HUES6 (cell line): ENCODE data around the gene DYSF.

Experiments used
- H3K27ac ChIP-seq: 2 replicates; pipeline ENCODE4 v1.7.0; 2013; ENCODE audit warnings: low read depth, mild to moderate bottlenecking, low read length, inconsistent platforms
- H3K27me3 ChIP-seq: 2 replicates; pipeline ENCODE4 v1.6.1; 2013; ENCODE audit warnings: low read length; ENCODE audit not compliant: control insufficient read depth, insufficient read depth
- H3K36me3 ChIP-seq: 2 replicates; pipeline ENCODE4 v1.6.1; 2013; ENCODE audit warnings: low read length; ENCODE audit not compliant: control insufficient read depth, insufficient read depth
- H3K4me1 ChIP-seq: 2 replicates; pipeline ENCODE4 v1.6.1; 2013; ENCODE audit warnings: low read length; ENCODE audit not compliant: control insufficient read depth, insufficient read depth
- H3K4me3 ChIP-seq: 2 replicates; pipeline ENCODE4 v1.5.1; 2013; ENCODE audit warnings: low read depth, low read length
- H3K9ac ChIP-seq: one replicate; pipeline ENCODE4 v1.6.1; 2013; ENCODE audit warnings: mild to moderate bottlenecking, low read length
- H3K9me3 ChIP-seq: 2 replicates; pipeline ENCODE4 v1.6.1; 2013; ENCODE audit warnings: low read depth, low read length; ENCODE audit not compliant: control insufficient read depth, insufficient read depth

Gene DYSF

DNA sequence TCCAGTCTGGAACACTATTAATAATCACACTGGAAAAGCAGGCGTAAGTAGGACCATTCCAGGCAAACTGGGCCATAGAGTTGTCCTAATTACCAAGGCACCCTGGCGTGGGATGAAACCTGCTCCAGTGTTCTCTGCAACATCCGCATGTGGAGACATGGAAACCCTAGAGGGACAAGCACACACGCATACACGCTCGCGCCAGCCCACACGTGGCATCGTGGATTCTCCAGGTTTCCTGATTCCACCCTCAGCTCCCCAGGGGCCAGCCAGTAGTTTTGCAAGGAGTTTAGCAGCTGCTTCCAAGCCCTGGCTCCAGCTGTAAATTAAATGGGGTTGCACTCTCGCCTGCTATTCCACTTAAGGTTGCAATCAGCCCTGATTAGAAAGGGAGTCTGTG is 127.7 kb downstream of the DYSF start:
- Histone ChIP-seq H3K9me3 (no peaks in the 10 kb centered on the region), H3K36me3 (peaks cover 5% of the 10 kb centered on the region; the same call in 1 of the 2 replicates), H3K4me1 (no peaks in the 10 kb centered on the region), H3K27me3 (no peaks in the 10 kb centered on the region), H3K4me3 (no peak overlapping the region), H3K27ac (no peak overlapping the region), H3K9ac (no peak overlapping the region)

DNA sequence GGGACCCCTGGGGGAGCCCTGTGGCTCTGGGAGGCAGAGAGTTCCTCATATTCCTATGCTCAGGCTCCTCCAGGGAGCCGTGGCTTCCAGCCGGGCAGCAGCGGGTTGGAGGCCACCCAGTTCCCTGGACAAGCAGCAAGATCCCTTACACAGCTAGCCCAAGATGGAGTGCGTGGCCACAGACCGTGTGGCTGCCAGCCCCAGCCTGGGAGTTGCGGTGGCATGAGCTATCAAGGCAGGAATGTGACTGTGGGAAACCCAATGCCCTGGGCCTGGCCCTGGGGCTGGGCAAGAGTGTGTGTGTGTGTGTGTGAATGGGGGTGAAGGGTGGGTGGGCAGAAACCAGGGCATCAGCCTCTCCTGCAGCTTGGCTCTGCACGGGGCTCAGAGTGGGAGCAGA is 130.5 kb downstream of the DYSF start:
- no peak overlapping the region for H3K27ac ChIP-seq
- no peaks in the 10 kb centered on the region for H3K36me3 ChIP-seq
- no peak overlapping the region for H3K9ac ChIP-seq

DNA sequence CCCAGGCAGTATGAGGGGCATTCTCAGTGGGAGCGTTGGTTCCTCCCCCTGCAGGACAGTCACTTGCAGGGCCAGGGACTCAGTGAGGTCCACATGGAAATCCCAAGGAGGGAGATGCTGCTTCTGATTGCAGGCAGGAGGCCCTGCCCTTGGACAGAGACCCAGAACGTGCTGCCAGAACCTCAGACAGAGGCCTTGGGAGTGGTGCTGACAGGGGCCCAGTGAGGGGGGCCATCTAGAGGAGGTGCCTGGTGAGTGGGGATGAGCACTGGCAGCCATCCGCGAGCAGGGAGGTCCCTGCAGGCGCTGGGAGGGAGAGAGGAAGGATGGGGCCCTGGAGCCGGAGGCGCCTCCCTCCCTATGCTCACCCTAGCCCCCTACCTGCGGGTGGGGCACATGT is 133.1 kb downstream of the DYSF start:
- Histone ChIP-seq H3K4me1 (peaks cover 13% of the 10 kb centered on the region; the same call in 1 of the 2 replicates), H3K27ac (no peak overlapping the region), H3K27me3 (no peaks in the 10 kb centered on the region), H3K9ac (no peak overlapping the region), H3K36me3 (no peaks in the 10 kb centered on the region), H3K9me3 (no peaks in the 10 kb centered on the region), H3K4me3 (no peak overlapping the region)

More for the DNA sequence above, 130.5 kb downstream of the DYSF start:
- Histone ChIP-seq H3K27me3 (no peaks in the 10 kb centered on the region), H3K4me3 (no peak overlapping the region), H3K4me1 (no peaks in the 10 kb centered on the region), H3K9me3 (no peaks in the 10 kb centered on the region)

DNA sequence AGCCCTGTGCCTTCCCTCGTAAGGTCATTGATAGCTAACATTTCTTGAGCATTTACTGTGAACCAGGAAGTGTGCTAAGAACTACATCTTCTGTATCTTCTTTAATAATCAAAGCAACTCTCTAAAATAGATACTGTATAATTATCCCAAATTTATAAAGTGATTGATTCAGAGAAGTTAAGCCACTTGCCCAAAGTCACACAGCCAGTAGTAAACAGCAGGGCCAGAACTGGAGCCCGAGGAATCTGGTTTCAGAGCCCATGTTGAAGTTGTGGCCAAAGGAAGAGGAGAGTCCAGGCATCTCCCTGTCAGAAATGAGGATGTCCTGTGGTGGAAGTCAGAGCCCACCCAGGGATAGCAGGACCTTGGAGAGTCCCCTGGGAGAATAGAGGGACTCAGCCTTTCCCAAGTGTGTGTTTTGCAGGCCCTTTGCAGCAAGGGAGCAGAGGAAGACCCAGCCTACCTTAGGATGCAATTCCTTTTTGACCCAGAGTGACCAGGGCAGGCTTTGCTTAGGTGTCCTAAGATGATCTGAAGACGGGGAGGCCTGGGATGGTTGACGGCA is 134.2 kb downstream of the DYSF start:
- H3K9ac ChIP-seq = no peak overlapping the region
- H3K9me3 ChIP-seq = no peaks in the 10 kb centered on the region
- no peak overlapping the region for H3K4me3 ChIP-seq
- no peak overlapping the region for H3K27ac ChIP-seq
- peaks cover 20% of the 10 kb centered on the region; the same call in 1 of the 2 replicates for H3K4me1 ChIP-seq
- no peaks in the 10 kb centered on the region for H3K36me3 ChIP-seq
- no peaks in the 10 kb centered on the region for H3K27me3 ChIP-seq

DNA sequence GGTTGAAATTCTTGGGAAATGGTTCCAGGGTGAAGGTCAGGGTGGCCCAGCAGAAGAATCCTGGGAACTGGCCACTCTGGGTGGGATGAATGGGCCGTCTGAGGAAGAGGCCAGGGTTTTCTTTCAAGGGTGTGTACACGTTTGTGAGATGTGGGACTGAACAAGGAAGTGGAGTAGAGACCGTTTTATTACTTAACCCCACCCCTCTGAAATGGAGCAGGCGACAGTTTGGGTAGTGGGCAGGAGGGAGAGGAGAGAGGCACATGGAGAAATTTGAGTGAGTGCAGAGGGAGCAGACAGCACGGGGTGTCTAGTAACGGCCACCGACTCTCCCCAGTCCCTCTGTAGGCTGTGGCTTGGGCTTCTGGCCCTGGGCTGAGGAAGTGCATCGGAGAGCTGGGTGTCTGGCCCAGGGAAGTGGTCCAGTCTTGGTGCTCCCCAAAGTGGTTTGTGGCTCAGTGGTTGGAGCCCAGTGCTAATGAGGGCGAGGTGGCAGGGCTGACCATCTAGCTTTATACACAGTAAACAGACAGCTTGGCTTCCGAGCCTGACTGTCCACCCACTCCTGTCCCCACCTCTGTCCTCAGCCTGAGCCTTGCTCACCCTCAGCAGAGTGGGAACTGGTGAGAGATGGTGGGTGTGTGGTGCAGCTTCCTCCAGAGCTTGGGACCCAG is 135.3 kb downstream of the DYSF start:
- no peak overlapping the region for H3K27ac ChIP-seq
- H3K27me3 ChIP-seq = no peaks in the 10 kb centered on the region
- no peaks in the 10 kb centered on the region for H3K36me3 ChIP-seq

DNA sequence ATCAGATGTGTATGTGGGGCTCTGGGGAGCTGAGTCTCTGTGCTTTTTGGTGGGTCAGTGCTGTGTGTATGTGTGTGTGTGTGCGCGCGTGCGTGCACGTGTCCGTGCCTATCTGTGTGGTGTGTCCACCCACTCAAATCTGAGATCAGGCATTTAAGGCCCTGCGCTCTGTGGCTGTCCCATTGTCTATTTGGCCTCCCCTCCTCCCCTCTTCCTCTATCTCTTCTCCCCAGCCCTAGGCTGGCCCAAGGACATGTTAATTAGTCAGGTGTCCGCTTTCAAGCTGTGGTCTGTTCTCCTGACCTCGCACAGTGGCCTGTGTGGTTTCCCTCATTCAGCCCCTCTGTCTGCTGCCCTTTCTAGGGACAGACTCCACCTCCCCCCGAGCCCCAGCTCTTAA is 136.4 kb downstream of the DYSF start:
- no peaks in the 10 kb centered on the region for H3K36me3 ChIP-seq
- H3K9me3 ChIP-seq = no peaks in the 10 kb centered on the region
- H3K9ac ChIP-seq = no peak overlapping the region
- H3K27ac ChIP-seq = no peak overlapping the region
- no peaks in the 10 kb centered on the region for H3K27me3 ChIP-seq
- peaks cover 20% of the 10 kb centered on the region; the same call in 1 of the 2 replicates for H3K4me1 ChIP-seq
- H3K4me3 ChIP-seq = no peak overlapping the region

More for the DNA sequence above, 135.3 kb downstream of the DYSF start:
- H3K9ac ChIP-seq = no peak overlapping the region
- H3K9me3 ChIP-seq = no peaks in the 10 kb centered on the region
- H3K4me1 ChIP-seq = peaks cover 20% of the 10 kb centered on the region; the same call in 1 of the 2 replicates
- no peak overlapping the region for H3K4me3 ChIP-seq

DNA sequence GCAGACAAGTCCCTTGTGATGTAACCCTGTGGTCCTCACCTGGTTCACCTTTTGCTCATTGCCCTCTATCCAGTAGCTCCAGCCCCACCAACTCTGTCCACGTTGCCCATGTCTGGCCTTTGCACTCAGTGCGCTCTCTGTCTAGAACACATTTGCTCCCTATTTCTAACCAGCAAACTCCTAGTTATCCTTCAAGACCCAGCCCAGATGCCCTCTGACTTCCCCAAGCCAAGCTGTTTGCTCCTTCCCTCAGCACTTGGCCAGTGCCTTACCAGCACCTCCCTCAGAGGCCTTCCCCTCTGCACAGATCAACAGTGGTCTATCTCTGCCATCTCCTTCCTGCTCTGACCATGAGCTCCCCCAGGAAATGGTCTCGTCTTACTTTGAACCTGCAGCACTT is 137.7 kb downstream of the DYSF start:
- Histone ChIP-seq H3K27me3 (no peaks in the 10 kb centered on the region), H3K27ac (no peak overlapping the region), H3K4me3 (no peak overlapping the region), H3K9me3 (no peaks in the 10 kb centered on the region), H3K9ac (no peak overlapping the region), H3K4me1 (peaks cover 20% of the 10 kb centered on the region; the same call in 1 of the 2 replicates), H3K36me3 (no peaks in the 10 kb centered on the region)

DNA sequence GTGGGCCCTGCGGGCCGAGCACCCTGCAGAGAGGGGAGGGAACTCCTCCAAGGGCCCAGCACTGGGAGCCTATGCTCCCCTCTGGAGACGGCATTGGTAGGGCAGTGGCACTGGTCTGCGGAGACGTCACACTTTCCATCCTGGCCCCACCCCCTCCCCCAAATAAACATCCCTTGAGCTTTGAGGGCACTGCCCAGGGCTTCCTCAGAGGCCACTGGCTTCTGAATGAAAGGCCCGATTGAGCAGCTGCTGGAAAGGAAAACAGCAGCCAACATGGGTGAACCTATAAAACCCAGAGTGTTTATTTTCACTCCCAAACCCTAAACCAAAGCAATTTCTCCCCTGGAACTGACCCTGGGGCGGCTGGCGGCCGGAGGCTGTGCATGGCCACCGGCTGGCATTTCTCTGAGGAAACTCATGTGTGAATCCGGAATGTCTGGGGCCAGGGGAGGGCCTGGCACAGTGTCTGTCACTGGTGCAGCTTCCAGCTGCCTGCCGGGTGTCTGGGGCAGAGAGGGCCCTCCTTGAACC is 138.9 kb downstream of the DYSF start:
- Histone ChIP-seq H3K27ac (no peak overlapping the region), H3K27me3 (no peaks in the 10 kb centered on the region), H3K4me1 (peaks cover 20% of the 10 kb centered on the region; the same call in 1 of the 2 replicates), H3K36me3 (no peaks in the 10 kb centered on the region), H3K9me3 (no peaks in the 10 kb centered on the region), H3K4me3 (no peak overlapping the region), H3K9ac (no peak overlapping the region)

DNA sequence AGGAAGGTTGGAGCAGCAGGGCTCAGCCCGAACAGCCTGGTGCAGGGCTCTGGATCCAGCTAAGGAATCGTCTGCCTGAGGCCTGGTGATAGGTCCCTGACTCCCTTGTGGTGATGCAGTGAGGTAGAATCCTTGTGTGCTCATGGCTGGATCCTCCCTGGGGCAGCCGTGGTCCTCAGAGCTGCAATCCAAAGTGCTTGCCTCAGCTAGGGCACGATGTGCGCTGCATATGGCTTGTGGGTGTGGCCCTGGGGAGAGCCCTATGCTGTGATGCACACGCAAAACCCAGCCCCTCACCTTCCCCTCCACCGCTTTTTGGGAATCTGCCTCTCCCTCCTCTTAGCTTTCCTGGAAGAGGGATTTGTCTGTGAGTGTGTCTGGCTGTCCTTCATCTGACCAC is 142.2 kb downstream of the DYSF start:
- no peaks in the 10 kb centered on the region for H3K9me3 ChIP-seq
- H3K4me1 ChIP-seq = peaks cover 11% of the 10 kb centered on the region; the same call in 1 of the 2 replicates
- H3K27me3 ChIP-seq = no peaks in the 10 kb centered on the region
- H3K36me3 ChIP-seq = no peaks in the 10 kb centered on the region
- H3K27ac ChIP-seq = no peak overlapping the region
- no peak overlapping the region for H3K9ac ChIP-seq
- H3K4me3 ChIP-seq = no peak overlapping the region

DNA sequence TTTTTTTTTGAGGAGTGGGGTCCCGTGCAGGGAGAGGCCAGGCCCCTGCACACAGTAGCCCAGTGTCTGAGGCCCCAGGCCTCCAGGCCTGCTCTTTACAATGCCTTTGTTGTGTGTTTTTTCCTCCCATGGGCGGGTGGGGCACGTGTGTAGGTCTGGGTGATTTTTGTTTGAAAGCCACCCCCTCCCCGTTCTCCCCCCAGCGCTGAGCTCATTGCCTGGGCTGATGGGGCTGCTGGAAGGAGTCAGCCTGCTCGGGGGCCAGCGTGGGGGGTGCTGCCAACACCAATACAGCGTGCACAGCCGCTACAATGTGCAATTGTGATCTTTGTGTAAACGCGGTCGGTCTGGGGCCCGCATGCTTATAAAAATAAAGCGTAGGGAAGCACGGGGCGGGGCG is 142.7 kb downstream of the DYSF start:
- Histone ChIP-seq H3K9ac (no peak overlapping the region), H3K4me1 (peaks cover 11% of the 10 kb centered on the region; the same call in 1 of the 2 replicates), H3K27me3 (no peaks in the 10 kb centered on the region), H3K27ac (no peak overlapping the region), H3K4me3 (no peak overlapping the region), H3K36me3 (no peaks in the 10 kb centered on the region), H3K9me3 (no peaks in the 10 kb centered on the region)

DNA sequence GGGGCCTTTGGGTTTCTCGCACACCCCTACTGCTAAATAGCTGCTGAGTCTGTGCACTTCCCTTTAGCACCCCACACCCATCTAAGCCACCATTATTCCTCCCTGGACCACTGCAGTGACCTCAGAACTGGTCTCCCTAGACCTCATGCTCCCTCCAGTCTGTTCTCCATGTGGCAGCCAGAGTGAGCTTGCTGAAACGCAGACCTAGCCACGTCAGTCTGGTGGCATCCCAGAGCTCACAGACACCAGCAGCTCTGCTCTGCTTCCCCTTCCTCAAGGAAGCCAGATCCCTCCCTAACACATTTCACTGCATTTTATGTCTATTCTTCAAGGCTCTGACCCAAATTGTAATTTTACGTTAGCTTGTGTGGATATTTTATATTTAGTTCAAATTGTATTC is 144.4 kb downstream of the DYSF start:
- Histone ChIP-seq H3K4me1 (no peaks in the 10 kb centered on the region; the same call in 1 of the 2 replicates), H3K9me3 (no peaks in the 10 kb centered on the region), H3K4me3 (no peak overlapping the region), H3K9ac (no peak overlapping the region), H3K27me3 (no peaks in the 10 kb centered on the region), H3K36me3 (no peaks in the 10 kb centered on the region), H3K27ac (no peak overlapping the region)
